Neuronal stem cell (in vitro differentiated cells): Measurements from ENCODE around the gene HSPA1L.
A peak's percentile ranks its signal among the peaks of the same experiment; 100 is the strongest.
"Not testable (repeated sequence)": the region's sequence is repeated elsewhere in the genome, so short reads cannot be mapped to it uniquely, and the experiment has no call there.

ENCODE experiments used
- DNase-seq: peaks from one replicate; pipeline ENCODE4 v3.0.0-alpha.2; 2013; ENCODE audit warnings: low spot score
- H2AFZ ChIP-seq: one replicate; pipeline ENCODE4 v1.6.1; 2013; ENCODE audit warnings: mild to moderate bottlenecking, low read length, inconsistent platforms
- H2AK5ac ChIP-seq: 2 replicates; pipeline ENCODE4 v1.6.1; 2013; ENCODE audit warnings: low read depth, mild to moderate bottlenecking, inconsistent platforms, low read length, moderate library complexity, mixed read lengths
- H2BK120ac ChIP-seq: 2 replicates; pipeline ENCODE4 v1.6.1; 2013; ENCODE audit warnings: low read depth, mild to moderate bottlenecking, inconsistent platforms, low read length, moderate library complexity, mixed read lengths
- H2BK12ac ChIP-seq: one replicate; pipeline ENCODE4 v1.6.1; 2013; ENCODE audit warnings: low read length, inconsistent platforms
- H2BK15ac ChIP-seq: 2 replicates; pipeline ENCODE4 v1.6.1; 2013; ENCODE audit warnings: mild to moderate bottlenecking, low read length, inconsistent platforms, mixed read lengths
- H2BK5ac ChIP-seq: one replicate; pipeline ENCODE4 v1.6.1; 2013; ENCODE audit warnings: inconsistent platforms, mild to moderate bottlenecking, low read length, moderate library complexity
- H3K14ac ChIP-seq: one replicate; pipeline ENCODE4 v1.6.1; 2013; ENCODE audit warnings: low read length, inconsistent platforms
- H3K18ac ChIP-seq: 2 replicates; pipeline ENCODE4 v1.6.1; 2013; ENCODE audit warnings: low read length, inconsistent platforms
- H3K23ac ChIP-seq: 2 replicates; pipeline ENCODE4 v1.6.1; 2013; ENCODE audit warnings: low read depth, mild to moderate bottlenecking, mixed read lengths, low read length, inconsistent platforms; ENCODE audit not compliant: poor library complexity
- H3K27ac ChIP-seq: replicated peaks from 3 replicates; pipeline ENCODE4 v1.5.1; 2013; ENCODE audit warnings: low read length, inconsistent platforms
- H3K27me3 ChIP-seq, 3 experiments: 2 replicates each; pipeline ENCODE4 v1.6.1; 2013; ENCODE audit warnings: low read length in 3 of 3, mild to moderate bottlenecking in 2 of 3, inconsistent platforms in 1 of 3, low read depth in 1 of 3, mixed read lengths in 1 of 3, moderate library complexity in 1 of 3; ENCODE audit not compliant: control insufficient read depth in 3 of 3, insufficient read depth in 3 of 3
- H3K36me3 ChIP-seq, 2 donors: replicated peaks in 1 of 2; 2 replicates each; pipeline ENCODE4 v1.6.1; 2013; ENCODE audit warnings: low read length in 2 of 2; ENCODE audit not compliant: control insufficient read depth in 2 of 2, insufficient read depth in 2 of 2
- H3K4ac ChIP-seq: 2 replicates; pipeline ENCODE4 v1.6.1; 2013; ENCODE audit warnings: inconsistent platforms, mild to moderate bottlenecking, low read length, moderate library complexity
- H3K4me1 ChIP-seq, 2 donors: 1 replicate in 1 of 2; 2 replicates in 1 of 2; pipeline ENCODE4 v1.6.1; 2013; ENCODE audit warnings: low read length in 2 of 2, low read depth in 1 of 2; ENCODE audit not compliant: control insufficient read depth in 2 of 2, insufficient read depth in 1 of 2
- H3K4me2 ChIP-seq: one replicate; pipeline ENCODE4 v1.6.1; 2013; ENCODE audit warnings: mild to moderate bottlenecking, low read length, inconsistent platforms; ENCODE audit not compliant: insufficient read depth, poor library complexity, severe bottlenecking
- H3K4me3 ChIP-seq, 2 donors: 2 replicates each; pipeline ENCODE4 v1.5.1; 2013; ENCODE audit warnings: low read length in 2 of 2, mild to moderate bottlenecking in 2 of 2, inconsistent platforms in 1 of 2, moderate library complexity in 1 of 2
- H3K79me1 ChIP-seq: one replicate; pipeline ENCODE4 v1.6.1; 2013; ENCODE audit warnings: low read depth, mild to moderate bottlenecking, inconsistent platforms, low read length, moderate library complexity
- H3K9ac ChIP-seq: one replicate; pipeline ENCODE4 v1.6.1; 2013; ENCODE audit warnings: mild to moderate bottlenecking, low read depth, low read length, inconsistent platforms; ENCODE audit not compliant: poor library complexity
- H3K9me3 ChIP-seq, 2 donors: replicated peaks in 1 of 2; 2 replicates each; pipeline versions ENCODE3 to v1.6.1; 2013; ENCODE audit warnings: low read length in 2 of 2, mild to moderate bottlenecking in 2 of 2, inconsistent platforms in 1 of 2, low read depth in 1 of 2, mixed read lengths in 1 of 2, moderate library complexity in 1 of 2; ENCODE audit not compliant: control insufficient read depth in 2 of 2, insufficient read depth in 1 of 2
- H4K8ac ChIP-seq: one replicate; pipeline ENCODE4 v1.6.1; 2013; ENCODE audit warnings: low read depth, mild to moderate bottlenecking, inconsistent platforms, low read length, moderate library complexity
- H4K91ac ChIP-seq: one replicate; pipeline ENCODE4 v1.6.1; 2013; ENCODE audit warnings: low read length, low read depth, mild to moderate bottlenecking, inconsistent platforms; ENCODE audit not compliant: poor library complexity
- WGBS, 2 donors: extraction: QIAGEN DNeasy Blood & Tissue Kit; methylation state at CpG; one replicate each; pipeline ENCODE4 v1.1.7; 2013; ENCODE audit warnings: missing lambda C conversion rate in 2 of 2, mixed read lengths in 1 of 2; ENCODE audit not compliant: insufficient read length in 2 of 2, insufficient replicate concordance in 1 of 2; ENCODE audit errors: extremely low coverage in 2 of 2; 5-methylcytosine and 5-hydroxymethylcytosine counted together

Gene HSPA1L

GRCh38 chr6:31842053-31842452 lies 27.0 kb upstream of the HSPA1L start:
- H3K36me3 ChIP-seq = peaks cover 35 to 41% of the 10 kb centered on the region in 2 donors
- H2BK5ac ChIP-seq = no peak overlapping the region
- H3K14ac ChIP-seq = no peak overlapping the region
- H2BK15ac ChIP-seq = no peak overlapping the region
- no peak overlapping the region for H2AFZ ChIP-seq
- H3K27ac ChIP-seq = no peak overlapping the region
- H3K79me1 ChIP-seq = no peaks in the 10 kb centered on the region
- H3K27me3 ChIP-seq = no peaks in the 10 kb centered on the region
- no peak overlapping the region for H3K23ac ChIP-seq
- no peak overlapping the region for H3K4me3 ChIP-seq
- no CpG with 5 or more reads among the region's 9 CpGs for WGBS, 2 donors
- H4K91ac ChIP-seq = no peak overlapping the region
- H3K4me2 ChIP-seq = no peak overlapping the region
- DNase-seq = no peak
- no peak overlapping the region for H2AK5ac ChIP-seq
- no peak overlapping the region for H2BK12ac ChIP-seq
- no peak overlapping the region for H3K9ac ChIP-seq
- H4K8ac ChIP-seq = no peak overlapping the region
- H3K4ac ChIP-seq = no peak overlapping the region
- no peak overlapping the region for H2BK120ac ChIP-seq
- H3K9me3 ChIP-seq = peaks cover 0 to 3% of the 10 kb centered on the region in 2 donors
- H3K18ac ChIP-seq = no peak overlapping the region
- H3K4me1 ChIP-seq = peaks cover 0 to 4% of the 10 kb centered on the region in 2 donors

- DNase-seq, H2BK12ac ChIP-seq, H3K23ac ChIP-seq, H2AK5ac ChIP-seq, H3K4me2 ChIP-seq, H3K14ac ChIP-seq, H3K27me3 ChIP-seq, H3K4me3 ChIP-seq, H4K91ac ChIP-seq, H2AFZ ChIP-seq, H4K8ac ChIP-seq, H2BK15ac ChIP-seq, H3K27ac ChIP-seq, H3K4ac ChIP-seq, H2BK120ac ChIP-seq, H3K9me3 ChIP-seq, H3K9ac ChIP-seq, H2BK5ac ChIP-seq, H3K18ac ChIP-seq, H3K79me1 ChIP-seq: not testable (repeated sequence)
- Histone ChIP-seq H3K4me1 (peaks cover 4 to 16% of the 10 kb centered on the region in 2 donors), H3K36me3 (peaks cover 41 to 55% of the 10 kb centered on the region in 2 donors)
- no CpG with 5 or more reads among the region's 8 CpGs for WGBS, 2 donors
Measured at GRCh38 chr6:31839779-31840126, 24.7 kb upstream of the HSPA1L start.

DNA sequence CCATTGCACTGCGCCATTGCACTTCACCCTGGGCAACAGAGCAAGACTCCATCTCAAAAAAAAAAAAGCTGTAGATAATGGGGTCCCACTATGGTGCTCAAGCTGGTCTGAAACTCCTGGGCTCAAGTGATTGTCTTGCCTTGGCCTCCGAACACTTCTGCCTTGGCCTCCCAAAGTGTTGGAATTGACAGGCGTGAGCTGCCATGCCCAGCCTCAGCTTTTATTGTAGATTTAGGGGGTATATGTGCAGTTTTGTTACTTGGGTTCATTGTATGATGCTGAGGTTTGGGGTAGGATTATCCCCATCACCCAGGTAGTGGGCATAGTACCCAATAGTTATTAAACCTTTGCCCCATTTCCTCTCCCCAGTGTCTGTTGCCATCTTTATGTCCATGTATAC lies 23.9 kb upstream of the HSPA1L start:
- Histone ChIP-seq H3K4me3 (no peak overlapping the region), H3K36me3 (peaks cover 39 to 55% of the 10 kb centered on the region in 2 donors)

GRCh38 chr6:31838114-31838553 lies 23.1 kb upstream of the HSPA1L start:
- H2BK5ac ChIP-seq, H3K27ac ChIP-seq, H3K27me3 ChIP-seq, H2BK12ac ChIP-seq, H3K18ac ChIP-seq, H3K79me1 ChIP-seq, H3K4ac ChIP-seq, H3K14ac ChIP-seq, DNase-seq, H2BK15ac ChIP-seq, H2AK5ac ChIP-seq, H4K8ac ChIP-seq, H3K9ac ChIP-seq, H3K23ac ChIP-seq, H2AFZ ChIP-seq, H3K9me3 ChIP-seq, H2BK120ac ChIP-seq, H3K4me2 ChIP-seq, H4K91ac ChIP-seq: not testable (repeated sequence)
- peak overlapping the region in 1 of 2 donors; percentile 92 for H3K4me3 ChIP-seq
- no CpG with 5 or more reads among the region's 9 CpGs for WGBS, 2 donors
- H3K4me1 ChIP-seq = peaks cover 4 to 16% of the 10 kb centered on the region in 2 donors
- H3K36me3 ChIP-seq = peaks cover 39 to 55% of the 10 kb centered on the region in 2 donors

More for the DNA sequence above, 23.9 kb upstream of the HSPA1L start:
- H3K79me1 ChIP-seq = peaks cover 8% of the 10 kb centered on the region
- no peak for DNase-seq
- H2AFZ ChIP-seq = no peak overlapping the region
- no peak overlapping the region for H3K4ac ChIP-seq
- H2BK12ac ChIP-seq = no peak overlapping the region
- H2BK15ac ChIP-seq = no peak overlapping the region
- H3K23ac ChIP-seq = no peak overlapping the region
- no peak overlapping the region for H2BK120ac ChIP-seq
- no peak overlapping the region for H3K9ac ChIP-seq
- H3K4me2 ChIP-seq = no peak overlapping the region
- no peak overlapping the region for H4K91ac ChIP-seq
- WGBS, 2 donors = no CpG with 5 or more reads among the region's 3 CpGs
- H3K9me3 ChIP-seq = peaks cover 0 to 3% of the 10 kb centered on the region in 2 donors
- H2BK5ac ChIP-seq = no peak overlapping the region
- H3K18ac ChIP-seq = no peak overlapping the region
- H3K14ac ChIP-seq = no peak overlapping the region
- no peaks in the 10 kb centered on the region for H3K27me3 ChIP-seq
- H3K27ac ChIP-seq = no peak overlapping the region
- no peak overlapping the region for H2AK5ac ChIP-seq
- H3K4me1 ChIP-seq = peaks cover 4 to 16% of the 10 kb centered on the region in 2 donors
- no peak overlapping the region for H4K8ac ChIP-seq
